Erythroblast (primary cell): ENCODE data around the gene PCDH9.

Source experiments
- DNase-seq, 2 experiments: peaks; one replicate each; lab custom pipeline; 2025; lab: John Stamatoyannopoulos, UW
- GATA1 ChIP-seq: IDR thresholded peaks from 2 replicates; pipeline ENCODE4 v1.6.1; 2011; ENCODE audit warnings: low read depth, mild to moderate bottlenecking, control low read depth, low read length, moderate library complexity
- POLR2A ChIP-seq: IDR thresholded peaks from 2 replicates; pipeline ENCODE4 v1.6.1; 2011; ENCODE audit warnings: mild to moderate bottlenecking, low read length

PCDH9 gene

DNA sequence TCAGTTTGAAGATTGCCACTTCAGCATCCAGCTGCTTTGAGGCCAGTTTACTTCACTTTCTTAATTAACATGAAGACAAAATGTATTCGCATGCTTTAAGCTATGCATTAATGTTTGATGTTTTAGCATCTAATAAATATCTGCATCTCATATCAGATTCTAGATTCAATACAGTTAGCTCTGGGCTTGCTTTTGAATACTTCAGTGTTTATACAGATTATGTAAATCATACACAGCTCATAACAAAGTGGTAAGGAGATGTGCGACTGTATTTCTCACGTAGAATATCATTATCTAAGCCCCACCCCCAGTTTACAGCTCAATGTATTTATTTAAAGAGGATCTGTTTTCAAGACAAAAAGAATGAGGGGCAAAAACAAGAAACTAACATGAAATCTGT lies 770.5 kb downstream of the PCDH9 start:
- TF ChIP-seq POLR2A (no peak), GATA1 (no peak)
- DNase-seq: no peak

DNA sequence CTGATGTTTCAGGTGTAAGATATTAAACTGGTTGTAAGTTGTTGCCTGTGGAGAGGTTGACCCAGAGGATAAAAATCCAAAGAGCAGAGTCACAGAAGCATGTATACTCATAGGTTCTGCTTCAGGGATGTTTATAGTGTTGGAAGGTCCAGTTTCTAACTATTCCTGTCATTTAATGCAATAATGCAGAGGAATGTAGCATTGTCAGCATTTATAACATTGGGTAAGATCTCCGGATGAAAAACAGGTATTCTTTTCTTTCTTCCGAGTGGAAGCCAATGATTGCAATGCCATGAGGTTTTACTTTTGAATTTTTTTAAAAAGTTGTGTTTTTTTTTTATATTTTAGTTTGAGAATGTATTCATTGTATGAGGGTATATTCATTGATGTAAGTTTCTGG lies 771.0 kb downstream of the PCDH9 start:
- TF ChIP-seq GATA1: no peak
- no peak for TF ChIP-seq POLR2A
- DNase-seq: no peak

DNA sequence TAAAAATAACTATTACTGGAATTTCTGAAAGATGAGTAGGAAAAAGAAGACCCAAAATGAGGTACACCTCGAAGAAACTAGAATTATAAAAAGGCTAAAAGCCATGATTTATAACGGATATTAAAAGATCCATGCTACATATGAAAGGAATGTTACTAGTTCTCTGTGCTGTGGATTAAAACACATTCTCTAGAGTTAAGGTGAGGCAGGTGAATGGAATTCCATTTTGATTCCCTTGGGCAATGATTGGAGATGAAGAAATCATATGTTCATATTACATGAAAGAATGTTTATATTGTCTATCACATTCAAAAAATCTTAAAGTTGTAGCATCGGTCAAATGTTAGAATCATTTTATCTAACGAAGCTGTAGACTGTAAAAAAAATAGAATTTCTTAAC lies 783.7 kb downstream of the PCDH9 start:
- no peak for TF ChIP-seq GATA1
- no peak for TF ChIP-seq POLR2A
- no peak for DNase-seq

DNA sequence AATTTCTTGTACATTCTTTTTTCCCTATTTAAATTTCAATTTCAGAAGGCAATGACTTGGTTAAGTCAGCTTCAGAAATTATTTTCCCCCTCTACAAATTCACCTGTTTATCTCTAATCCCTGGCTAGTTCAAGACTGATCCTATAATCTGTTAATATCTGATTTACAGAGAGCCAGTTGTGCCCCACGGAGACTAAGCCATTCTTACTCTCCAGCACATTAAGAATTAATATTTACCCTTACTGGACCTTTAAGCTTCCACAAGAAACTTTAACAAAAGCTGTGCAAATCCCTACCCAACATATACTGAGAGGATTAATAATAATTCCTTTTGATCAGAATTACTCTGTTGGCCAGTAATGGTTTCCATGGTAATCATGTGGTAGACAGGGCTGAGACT lies 786.2 kb downstream of the PCDH9 start:
- no peak for TF ChIP-seq POLR2A
- TF ChIP-seq GATA1: no peak
- DNase-seq: no peak

DNA sequence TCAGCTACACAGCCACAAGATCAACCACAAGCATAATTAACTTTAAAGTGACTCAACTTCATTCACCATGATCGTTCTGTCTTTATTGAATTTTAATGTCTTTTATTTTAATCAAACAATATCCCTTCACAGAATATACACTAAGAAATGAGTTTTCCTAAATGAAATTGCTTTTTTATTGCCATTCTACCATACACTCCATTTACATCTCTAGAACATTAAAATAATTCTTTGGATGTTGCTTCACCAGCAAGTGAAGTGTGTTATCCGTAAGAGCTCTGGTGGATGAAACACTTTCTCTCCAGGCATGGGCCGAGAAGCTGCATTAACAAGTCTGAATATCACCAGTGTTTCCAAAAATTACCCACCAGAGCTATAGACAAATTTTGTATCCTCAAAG lies 789.2 kb downstream of the PCDH9 start:
- no peak for TF ChIP-seq POLR2A
- no peak for TF ChIP-seq GATA1
- no peak for DNase-seq

DNA sequence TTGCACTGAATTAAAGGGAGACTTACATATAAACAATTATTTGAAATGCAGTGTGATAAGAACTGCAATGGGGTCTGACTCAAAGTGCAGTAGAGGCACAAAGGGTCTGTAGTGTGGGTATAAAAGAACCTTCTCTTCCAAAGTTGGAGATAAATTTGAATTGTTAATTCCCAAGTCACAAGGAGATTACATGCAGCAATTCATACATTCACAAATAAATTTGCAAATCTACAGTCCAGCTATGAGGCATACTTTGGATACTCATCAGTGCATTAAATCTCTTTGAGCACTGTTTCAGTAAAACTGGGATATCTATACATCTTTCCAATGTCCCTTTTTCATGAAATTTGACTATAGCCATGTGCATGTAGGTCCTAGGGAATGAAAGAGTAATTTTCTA lies 799.4 kb downstream of the PCDH9 start:
- no peak for DNase-seq
- TF ChIP-seq POLR2A: no peak
- TF ChIP-seq GATA1: no peak

DNA sequence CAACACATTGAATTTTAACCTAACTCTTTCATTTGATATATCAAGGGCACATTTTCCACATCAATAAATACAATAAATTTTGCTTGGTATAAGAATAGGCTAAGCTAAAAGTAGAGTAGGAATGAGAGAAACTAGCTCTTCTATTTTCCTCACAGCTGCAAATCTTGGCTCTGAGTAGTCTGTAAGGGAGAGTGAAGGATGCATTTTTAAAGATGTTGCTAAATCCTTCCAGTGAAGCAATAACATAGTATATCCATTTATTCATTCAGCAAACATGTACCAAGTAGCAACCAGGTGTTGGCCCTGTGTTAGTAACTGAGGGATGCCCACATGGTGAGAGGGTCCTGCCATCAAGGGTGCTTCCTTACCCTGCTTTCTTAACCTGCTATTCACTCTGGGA lies 799.9 kb downstream of the PCDH9 start:
- TF ChIP-seq GATA1 (no peak), POLR2A (no peak)
- no peak for DNase-seq

DNA sequence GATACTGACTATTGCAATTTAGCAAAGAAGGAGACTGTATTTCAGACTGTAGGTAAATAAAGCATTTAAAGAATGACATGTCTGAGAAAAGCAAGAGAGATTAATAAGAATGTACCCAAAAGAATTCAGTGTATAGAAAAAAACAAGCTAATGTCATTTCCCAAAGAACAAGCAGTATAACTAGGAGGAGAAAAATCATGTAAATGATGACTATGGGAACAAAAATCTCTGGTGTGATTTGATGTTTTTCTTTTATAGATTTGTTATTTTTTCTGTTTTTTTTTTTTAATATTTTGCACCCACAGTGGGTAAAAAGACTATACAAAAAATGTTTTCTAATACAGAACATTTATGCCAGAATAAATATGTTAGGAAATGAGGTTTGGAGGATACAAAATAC lies 801.0 kb downstream of the PCDH9 start:
- TF ChIP-seq GATA1 (no peak), POLR2A (no peak)
- DNase-seq: no peak

DNA sequence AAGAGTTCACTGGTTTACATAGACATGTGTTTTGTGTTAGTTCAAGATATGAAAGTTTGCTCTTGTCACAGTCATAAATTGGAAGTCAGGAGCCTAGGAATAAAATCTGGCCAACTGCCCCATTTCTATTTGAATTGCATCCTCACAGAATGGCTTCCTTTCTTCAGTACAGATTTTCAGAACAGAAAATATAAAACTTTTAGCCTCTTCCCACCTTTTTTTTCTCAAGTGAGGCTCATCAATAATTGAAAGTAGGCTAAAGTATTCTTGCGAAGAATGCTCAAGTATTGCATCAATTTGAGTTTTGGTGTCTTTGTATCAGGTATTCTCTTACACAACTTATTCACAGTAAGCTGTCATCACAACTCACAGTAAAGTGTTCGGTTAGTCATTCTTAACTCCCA lies 802.7 kb downstream of the PCDH9 start:
- no peak for TF ChIP-seq GATA1
- no peak for TF ChIP-seq POLR2A
- DNase-seq: no peak

DNA sequence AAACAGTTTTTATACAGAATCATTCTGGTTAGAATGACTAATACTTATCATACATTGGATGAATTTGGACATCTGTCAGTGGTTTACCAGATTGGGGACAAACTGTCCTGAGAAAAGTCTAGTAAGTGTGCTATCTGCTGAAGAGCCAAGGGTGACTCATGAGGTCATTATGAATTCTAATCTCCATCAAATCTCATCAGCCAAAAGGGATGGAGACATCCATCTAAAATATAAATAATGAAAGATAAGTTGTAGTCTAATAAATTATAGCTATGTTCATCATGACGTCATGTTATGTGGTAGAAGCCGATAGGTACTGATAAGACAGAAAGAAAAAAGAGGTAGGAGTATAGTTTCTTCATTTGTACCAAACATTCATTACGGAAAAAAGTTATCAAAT lies 804.4 kb downstream of the PCDH9 start:
- DNase-seq: no peak
- no peak for TF ChIP-seq POLR2A
- no peak for TF ChIP-seq GATA1

DNA sequence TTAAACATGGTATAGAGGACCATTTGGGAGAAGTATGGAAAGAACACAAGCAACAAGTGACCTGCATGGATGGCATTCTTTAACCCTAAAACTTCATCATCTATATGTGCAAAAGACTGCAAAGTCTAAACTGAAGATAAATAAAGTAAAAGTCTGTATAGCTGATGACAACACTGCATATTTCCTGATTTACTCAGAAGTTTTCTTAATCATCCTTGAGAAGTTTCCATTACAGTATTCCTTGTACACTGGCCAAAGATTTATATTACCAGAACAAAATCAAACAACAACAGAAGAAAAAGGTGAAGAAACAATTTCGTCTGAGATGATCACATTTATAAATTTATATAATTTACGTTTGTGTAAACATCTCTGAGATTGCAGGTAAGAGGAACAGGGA lies 805.7 kb downstream of the PCDH9 start:
- DNase-seq: no peak
- TF ChIP-seq POLR2A (no peak), GATA1 (no peak)

DNA sequence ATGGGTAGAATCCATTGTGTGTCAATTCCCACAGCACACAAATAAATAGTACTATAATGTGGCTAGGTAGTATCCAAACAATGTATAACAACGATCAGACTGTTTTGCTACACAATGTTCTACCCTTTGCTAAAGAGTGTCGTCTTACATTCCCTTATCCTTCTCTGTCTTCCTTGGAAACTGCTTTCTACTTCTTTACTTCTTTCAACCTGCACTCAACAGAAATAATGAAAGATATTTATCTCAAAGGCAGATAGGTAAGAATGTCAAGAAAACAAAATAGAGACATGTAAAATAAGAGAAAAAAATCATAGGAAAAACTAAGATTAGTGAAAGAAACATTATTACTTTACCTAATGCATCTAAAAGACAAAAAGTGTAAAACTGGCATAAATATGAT lies 814.7 kb downstream of the PCDH9 start:
- DNase-seq: no peak
- TF ChIP-seq POLR2A (no peak), GATA1 (no peak)

DNA sequence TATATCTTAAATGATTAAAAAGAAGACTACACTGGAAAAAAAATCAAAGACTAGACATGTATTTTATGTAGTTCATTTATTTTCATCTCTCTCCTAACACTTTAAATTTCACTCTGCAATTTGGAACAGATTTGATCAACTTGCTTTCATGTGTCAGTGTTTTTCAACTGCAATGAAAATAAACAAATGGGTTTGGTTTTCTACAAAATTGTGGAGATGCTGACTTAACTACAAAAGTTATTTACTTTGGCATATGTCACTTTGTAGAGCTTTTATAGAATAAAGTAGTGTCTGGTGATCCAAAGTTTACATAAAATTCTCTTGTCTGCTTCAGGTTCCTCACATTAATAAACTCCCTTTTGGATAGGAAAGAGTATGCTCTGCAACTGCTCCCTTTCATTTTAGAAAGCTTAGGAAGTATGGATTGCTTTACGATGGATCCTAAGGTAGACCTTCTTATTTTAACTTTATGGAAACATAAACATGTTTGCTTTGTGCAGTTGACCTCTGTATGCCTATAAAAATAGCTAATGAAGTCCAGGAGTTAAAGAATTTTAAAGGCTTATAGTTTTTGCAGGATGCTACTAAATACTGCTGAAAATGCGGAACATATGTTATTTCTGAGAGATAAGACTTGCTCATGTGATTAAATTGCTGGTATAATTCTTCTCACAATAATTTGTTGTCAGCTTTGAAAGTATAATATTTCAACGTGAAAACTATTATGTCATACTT lies 815.9 kb downstream of the PCDH9 start:
- TF ChIP-seq POLR2A (no peak), GATA1 (no peak)
- DNase-seq: no peak

DNA sequence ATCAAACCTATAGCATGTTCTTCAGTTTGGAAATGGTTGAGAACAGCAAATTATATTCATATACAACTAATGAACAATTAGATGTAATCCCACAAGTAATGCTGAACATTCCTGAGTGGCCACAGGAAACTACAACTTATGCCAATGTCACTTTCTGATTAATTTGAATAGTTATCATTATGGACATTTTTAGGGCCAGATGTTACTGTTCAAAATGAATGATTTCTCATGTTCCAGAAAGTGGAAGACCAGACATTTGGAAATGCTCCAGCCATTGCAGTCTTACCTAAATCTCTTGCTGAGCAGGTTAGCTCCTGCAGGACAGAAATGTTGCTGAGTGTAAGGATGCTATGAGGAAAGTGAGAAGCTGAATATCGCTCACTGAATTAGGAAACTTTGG lies 819.8 kb downstream of the PCDH9 start:
- TF ChIP-seq POLR2A (no peak), GATA1 (no peak)
- DNase-seq: no peak

DNA sequence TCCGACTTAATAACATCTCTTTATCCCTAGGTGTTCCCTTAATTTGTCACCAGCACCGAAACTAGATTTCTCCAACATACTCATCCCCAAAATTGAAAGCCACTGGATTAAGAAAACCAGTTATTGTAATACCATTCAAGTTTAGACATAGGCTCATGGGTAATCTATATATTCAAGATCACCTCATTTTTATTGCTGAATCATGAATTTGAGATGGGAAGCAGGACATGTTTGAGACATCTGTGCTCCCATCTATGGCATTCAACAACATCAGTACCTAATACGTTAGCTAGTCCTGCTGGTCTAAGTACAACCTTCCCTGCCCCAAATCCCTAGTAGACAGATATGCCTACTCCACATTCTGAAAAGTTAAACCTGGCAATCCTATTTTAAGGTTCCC lies 820.6 kb downstream of the PCDH9 start:
- DNase-seq: no peak
- TF ChIP-seq POLR2A: no peak
- no peak for TF ChIP-seq GATA1
